ENCODE results near the gene RRAS2.

Gene RRAS2

GRCh38 chr11:14314127-14314526, 44.9 kb downstream of the RRAS2 start:
- TF ChIP-seq CTCF (IDR thresholded peaks at IDR 0.05; ENCODE audit: low read depth, low read length, missing control alignments) = no peak
- no peak overlapping the region for H3K27ac ChIP-seq

GRCh38 chr11:14312736-14313438, 46.1 kb downstream of the RRAS2 start:
- in situ Hi-C loops (cut with HindIII; ENCODE audit: low pct_ligation_motif_present, low sequenced_read_pairs) = no loop called here
- DNase-seq = peak; percentile 25
- no peak for TF ChIP-seq CTCF (IDR thresholded peaks at IDR 0.05; ENCODE audit: low read depth, low read length, missing control alignments)
- no peaks in the 10 kb centered on the region for H3K27me3 ChIP-seq (replicated peaks)
- H3K36me3 ChIP-seq (replicated peaks) = peaks cover 2% of the 10 kb centered on the region
- H3K27ac ChIP-seq = peak overlapping the region; percentile 51
- H3K4me3 ChIP-seq (ENCODE audit: low read depth, low read length) = no peak overlapping the region

More at GRCh38 chr11:14314127-14314526, 44.9 kb downstream of the RRAS2 start:
- H3K4me3 ChIP-seq (ENCODE audit: low read depth, low read length) = no peak overlapping the region
- no peak for DNase-seq
- H3K27me3 ChIP-seq (replicated peaks) = no peaks in the 10 kb centered on the region
- H3K36me3 ChIP-seq (replicated peaks) = peaks cover 2% of the 10 kb centered on the region
- in situ Hi-C loops (cut with HindIII; ENCODE audit: low pct_ligation_motif_present, low sequenced_read_pairs) = no loop called here

- Histone ChIP-seq H3K27me3 (replicated peaks) (no peaks in the 10 kb centered on the region), H3K27ac (peak overlapping the region; percentile 6), H3K4me3 (ENCODE audit: low read depth, low read length) (no peak overlapping the region), H3K36me3 (replicated peaks) (no peaks in the 10 kb centered on the region)
- TF ChIP-seq CTCF (IDR thresholded peaks at IDR 0.05; ENCODE audit: low read depth, low read length, missing control alignments) = no peak
- in situ Hi-C loops (cut with HindIII; ENCODE audit: low pct_ligation_motif_present, low sequenced_read_pairs) = no loop called here
- DNase-seq = no peak
These were observed 48.3 kb downstream of the RRAS2 start for GRCh38 chr11:14310679-14311078.

GRCh38 chr11:14309425-14310192, 49.4 kb downstream of the RRAS2 start:
- no peak for TF ChIP-seq CTCF (IDR thresholded peaks at IDR 0.05; ENCODE audit: low read depth, low read length, missing control alignments)
- Histone ChIP-seq H3K4me3 (ENCODE audit: low read depth, low read length) (no peak overlapping the region), H3K27ac (no peak overlapping the region), H3K27me3 (replicated peaks) (no peaks in the 10 kb centered on the region), H3K36me3 (replicated peaks) (no peaks in the 10 kb centered on the region)
- in situ Hi-C loops (cut with HindIII; ENCODE audit: low pct_ligation_motif_present, low sequenced_read_pairs) = no loop called here
- no peak for DNase-seq

- no peak for DNase-seq
- in situ Hi-C loops (cut with HindIII; ENCODE audit: low pct_ligation_motif_present, low sequenced_read_pairs) = no loop called here
- H3K27ac ChIP-seq = no peak overlapping the region
- H3K4me3 ChIP-seq (ENCODE audit: low read depth, low read length) = no peak overlapping the region
- TF ChIP-seq CTCF (IDR thresholded peaks at IDR 0.05; ENCODE audit: low read depth, low read length, missing control alignments) = no peak
- H3K27me3 ChIP-seq (replicated peaks) = no peaks in the 10 kb centered on the region
- no peaks in the 10 kb centered on the region for H3K36me3 ChIP-seq (replicated peaks)
These were observed 50.0 kb downstream of the RRAS2 start for GRCh38 chr11:14308897-14309387.
